Liver (tissue), 3 donors: ENCODE measurements around the gene AP4S1.
"Not testable (repeated sequence)": the region's sequence is repeated elsewhere in the genome, so short reads cannot be mapped to it uniquely, and the experiment has no call there.

Source experiments
- CTCF ChIP-seq: fragments of 150-350 bp; IDR thresholded peaks from 2 replicates; pipeline ENCODE4 v1.5.1; 2017; ENCODE audit warnings: improper control_type of control experiment, low read depth, low read length; ENCODE audit not compliant: missing input control
- EGR1 ChIP-seq, 2 donors: IDR thresholded peaks; 2 replicates each; pipeline ENCODE4 v1.6.1; 2016 to 2018; ENCODE audit warnings: antibody characterized with exemption in 2 of 2, low read depth in 2 of 2
- GABPA ChIP-seq, 2 donors: IDR thresholded peaks in 1 of 2; conservative IDR thresholded peaks in 1 of 2; 2 replicates each; pipeline ENCODE4 v1.6.1; 2016; ENCODE audit warnings: antibody characterized with exemption in 2 of 2, mild to moderate bottlenecking in 1 of 2, moderate library complexity in 1 of 2
- HNF4G ChIP-seq: IDR thresholded peaks from 2 replicates; pipeline ENCODE4 v1.6.1; 2016; ENCODE audit warnings: antibody characterized with exemption
- RAD21 ChIP-seq, 2 donors: IDR thresholded peaks; 2 replicates each; pipeline ENCODE4 v1.6.1; 2016; ENCODE audit warnings: antibody characterized with exemption in 2 of 2, mild to moderate bottlenecking in 2 of 2
- REST ChIP-seq: IDR thresholded peaks from 2 replicates; pipeline ENCODE4 v1.6.1; 2016; ENCODE audit warnings: antibody characterized with exemption, mild to moderate bottlenecking
- RXRA ChIP-seq, 2 donors: IDR thresholded peaks; 2 replicates each; pipeline ENCODE4 v1.6.1; 2017 to 2018; ENCODE audit warnings: antibody characterized with exemption in 2 of 2, mild to moderate bottlenecking in 1 of 2
- TAF1 ChIP-seq: conservative IDR thresholded peaks from 2 replicates; pipeline ENCODE4 v1.6.1; 2016; ENCODE audit warnings: antibody characterized with exemption, mild to moderate bottlenecking
- ZBTB33 ChIP-seq: IDR thresholded peaks from 2 replicates; pipeline ENCODE4 v1.6.1; 2016; ENCODE audit warnings: antibody characterized with exemption
- TF ChIP-seq, protein P1 (sequence below): IDR thresholded peaks from 2 replicates; pipeline ENCODE4 v1.6.1; 2016; ENCODE audit warnings: antibody characterized with exemption
- donor health status: healthy.
- donor health status: healthy.

- not testable (repeated sequence) for TF ChIP-seq CTCF; RXRA (IDR thresholded peaks at IDR 0.05); RAD21 (IDR thresholded peaks at IDR 0.05); EGR1 (IDR thresholded peaks at IDR 0.05; ENCODE audit: low read depth in 2 of 2); REST; TAF1; GABPA (IDR thresholded peaks at IDR 0.05 in 1 of 2, conservative IDR thresholded peaks at IDR 0.05 in 1 of 2); HNF4G; ZBTB33
- TF ChIP-seq, protein P1, sequence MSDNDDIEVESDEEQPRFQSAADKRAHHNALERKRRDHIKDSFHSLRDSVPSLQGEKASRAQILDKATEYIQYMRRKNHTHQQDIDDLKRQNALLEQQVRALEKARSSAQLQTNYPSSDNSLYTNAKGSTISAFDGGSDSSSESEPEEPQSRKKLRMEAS: not testable (repeated sequence)
These were observed 21.4 kb upstream of the AP4S1 start for GRCh38 chr14:31004007-31004406.
